Activated naive CD8-positive, alpha-beta T cell treated with anti-CD3 and anti-CD28 coated beads, Interleukin-2, amount 10 ng/mL, durations not matched to agents 7 days and 5 days (primary cell): Measurements from ENCODE around the gene SOWAHB. TPM values are rescaled to one million over a fixed set of nuclear protein-coding genes. Genes with fewer than 3 reads are reported as not detected.

ENCODE experiments used
- ATAC-seq: fragments of 150-1000 bp; cut with Tn5 transposase; one replicate; pipeline ENCODE4 v1.10.0; 2021; ENCODE audit warnings: low read depth, moderate library complexity
- POLR2A ChIA-PET: fragments of 350-600 bp; sonication (Branson Sonifier 250); formaldehyde crosslinking; loops from one replicate; lab custom pipeline; 2021; ENCODE audit warnings: antibody characterized with exemption; lab: Charles Lee
- DNase-seq: peaks from one replicate; pipeline ENCODE4 v3.0.0; 2021
- H3K27ac Mint-ChIP-seq: one replicate; pipeline ENCODE4 v1.8.0; 2022; ENCODE audit warnings: mild to moderate bottlenecking, mixed read lengths
- H3K27me3 Mint-ChIP-seq: one replicate; pipeline ENCODE4 v1.8.0; 2022; ENCODE audit warnings: mild to moderate bottlenecking, moderate library complexity, mixed read lengths
- H3K36me3 Mint-ChIP-seq: one replicate; pipeline ENCODE4 v1.8.0; 2021; ENCODE audit warnings: mild to moderate bottlenecking, mixed read lengths
- H3K4me1 Mint-ChIP-seq: one replicate; pipeline ENCODE4 v1.8.0; 2021; ENCODE audit warnings: mixed read lengths
- H3K4me3 Mint-ChIP-seq: one replicate; pipeline ENCODE4 v1.8.0; 2022; ENCODE audit warnings: mild to moderate bottlenecking, moderate library complexity, mixed read lengths
- H3K9me3 Mint-ChIP-seq: one replicate; pipeline ENCODE4 v1.8.0; 2021; ENCODE audit warnings: mixed read lengths
- total RNA-seq, 2 experiments: library from RNA; stranded (reverse); gene quantifications; one replicate each; pipeline ENCODE4 v1.2.3, GENCODE V29; 2021

SOWAHB gene
- total RNA-seq, 2 experiments from 2014 or later = 0.09 TPM; not detected in 1

DNA sequence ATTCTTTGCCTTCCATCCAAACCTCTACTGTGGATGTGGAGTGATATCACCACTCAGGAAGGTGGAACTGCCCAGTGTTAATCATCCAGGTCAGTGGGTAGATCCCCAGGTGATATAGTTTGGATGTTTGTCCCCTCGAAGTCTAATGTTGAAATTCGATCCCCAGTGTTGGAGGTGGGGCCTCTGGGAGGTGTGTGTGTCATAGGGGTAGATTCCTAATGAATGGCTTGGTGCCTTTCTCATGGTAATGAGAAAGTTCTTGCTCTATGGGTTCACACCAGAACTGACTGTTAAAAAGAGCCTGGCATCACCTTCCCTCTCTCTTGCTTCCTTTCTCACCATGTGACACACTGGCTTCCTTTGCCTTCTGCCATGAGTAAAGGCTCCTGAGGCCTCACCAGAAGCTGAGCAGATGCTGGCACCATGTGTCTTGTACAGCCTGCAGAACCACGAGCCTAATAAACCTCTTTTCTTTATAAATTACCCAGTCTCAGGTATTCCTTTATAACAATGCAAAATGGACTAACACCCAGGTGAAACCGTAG, 6.8 kb upstream of the SOWAHB start:
- Mint-ChIP-seq H3K9me3 (peaks cover 8% of the 10 kb centered on the region), H3K27ac (no peak overlapping the region), H3K4me1 (no peaks in the 10 kb centered on the region), H3K27me3 (peaks cover 7% of the 10 kb centered on the region), H3K4me3 (no peak overlapping the region), H3K36me3 (no peaks in the 10 kb centered on the region)
- DNase-seq (no peak), ATAC-seq (no peak)
- POLR2A ChIA-PET = no interaction called here

- Mint-ChIP-seq H3K4me1 (peaks cover 9% of the 10 kb centered on the region), H3K27ac (no peak overlapping the region), H3K9me3 (peaks cover 8% of the 10 kb centered on the region), H3K27me3 (peaks cover 23% of the 10 kb centered on the region), H3K4me3 (no peak overlapping the region), H3K36me3 (no peaks in the 10 kb centered on the region)
- DNase-seq (no peak), ATAC-seq (no peak)
- POLR2A ChIA-PET = no interaction called here
Measured at GRCh38 chr4:76902233-76902890, 4.4 kb upstream of the SOWAHB start.

DNA sequence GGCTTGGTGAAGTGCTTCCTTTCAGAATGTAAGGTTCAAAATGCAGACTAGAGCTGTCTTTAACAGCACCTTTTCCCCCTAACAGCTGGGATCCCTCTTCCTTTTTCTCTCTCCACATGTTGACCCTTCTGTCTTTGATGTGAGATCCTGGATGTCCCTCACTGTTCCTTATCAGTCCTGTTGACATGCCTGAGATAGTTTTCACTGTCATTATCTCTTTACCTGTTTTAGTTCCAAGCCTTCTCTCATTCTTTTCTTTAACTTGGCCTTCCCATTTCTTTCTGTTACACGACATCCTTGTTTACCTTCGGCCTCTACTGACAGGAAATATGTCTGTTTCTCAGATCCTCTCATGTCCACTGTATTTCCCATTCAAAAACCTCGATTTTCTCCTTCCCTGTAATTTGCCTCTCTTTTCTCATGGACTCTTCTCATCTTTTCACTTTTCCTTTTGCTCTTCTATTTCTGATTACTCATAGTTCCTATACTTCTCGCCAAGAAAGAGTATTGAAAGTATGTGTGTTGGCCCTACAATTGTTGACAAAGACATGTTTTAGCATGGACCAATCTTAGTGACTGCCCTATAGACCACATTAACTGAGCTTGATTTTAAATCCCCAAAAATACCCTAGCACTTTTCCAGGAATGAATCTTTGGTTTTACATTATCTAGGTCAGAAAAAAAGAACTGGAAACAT, 1.2 kb upstream of the SOWAHB start:
- Mint-ChIP-seq H3K9me3 (no peaks in the 10 kb centered on the region), H3K4me1 (peaks cover 9% of the 10 kb centered on the region), H3K27me3 (peaks cover 46% of the 10 kb centered on the region), H3K36me3 (no peaks in the 10 kb centered on the region), H3K4me3 (peak overlapping the region; percentile 69), H3K27ac (no peak overlapping the region)
- POLR2A ChIA-PET = no interaction called here
- ATAC-seq (no peak), DNase-seq (no peak)

GRCh38 chr4:76898385-76898692, 395 bp upstream of the SOWAHB start:
- DNase-seq (no peak), ATAC-seq (no peak)
- Mint-ChIP-seq H3K27me3 (peaks cover 51% of the 10 kb centered on the region), H3K4me3 (peak overlapping the region; percentile 69), H3K4me1 (peaks cover 9% of the 10 kb centered on the region), H3K9me3 (no peaks in the 10 kb centered on the region), H3K27ac (no peak overlapping the region), H3K36me3 (no peaks in the 10 kb centered on the region)
- POLR2A ChIA-PET = interaction anchor here (1.3 kb wide), 1 partner anchor 52 kb away, joined by 4 read pairs; no protein-coding TSS in a partner anchor

- H3K27me3 Mint-ChIP-seq = peaks cover 65% of the 10 kb centered on the region
- H3K4me3 Mint-ChIP-seq = peak overlapping the region; percentile 17
- POLR2A ChIA-PET = interaction anchor here (1.3 kb wide), 1 partner anchor 54 kb away, joined by 4 read pairs; no protein-coding TSS in a partner anchor
- no peak overlapping the region for H3K27ac Mint-ChIP-seq
- DNase-seq = peak; percentile 60
- ATAC-seq = peak; percentile 59
- H3K4me1 Mint-ChIP-seq = peaks cover 9% of the 10 kb centered on the region
- no peaks in the 10 kb centered on the region for H3K36me3 Mint-ChIP-seq
- H3K9me3 Mint-ChIP-seq = no peaks in the 10 kb centered on the region
Measured at GRCh38 chr4:76896614-76897535, 1.1 kb downstream of the SOWAHB start.

- Mint-ChIP-seq H3K36me3 (no peaks in the 10 kb centered on the region), H3K4me3 (no peak overlapping the region), H3K4me1 (peaks cover 9% of the 10 kb centered on the region), H3K27me3 (peaks cover 68% of the 10 kb centered on the region), H3K27ac (no peak overlapping the region), H3K9me3 (no peaks in the 10 kb centered on the region)
- POLR2A ChIA-PET = no interaction called here
- no peak for DNase-seq
- ATAC-seq = no peak
Measured at GRCh38 chr4:76896048-76896447, 1.9 kb downstream of the SOWAHB start.

GRCh38 chr4:76895619-76896018, 2.3 kb downstream of the SOWAHB start:
- Mint-ChIP-seq H3K27ac (no peak overlapping the region), H3K27me3 (peaks cover 68% of the 10 kb centered on the region), H3K9me3 (no peaks in the 10 kb centered on the region), H3K36me3 (no peaks in the 10 kb centered on the region), H3K4me3 (no peak overlapping the region), H3K4me1 (peaks cover 9% of the 10 kb centered on the region)
- DNase-seq (no peak), ATAC-seq (no peak)
- POLR2A ChIA-PET = no interaction called here

- Mint-ChIP-seq H3K4me1 (peaks cover 9% of the 10 kb centered on the region), H3K9me3 (no peaks in the 10 kb centered on the region), H3K27ac (no peak overlapping the region), H3K36me3 (no peaks in the 10 kb centered on the region), H3K4me3 (no peak overlapping the region), H3K27me3 (peaks cover 61% of the 10 kb centered on the region)
- no peak for DNase-seq
- no peak for ATAC-seq
- POLR2A ChIA-PET = no interaction called here
Measured at GRCh38 chr4:76894537-76895255, 3.2 kb downstream of the SOWAHB start.

DNA sequence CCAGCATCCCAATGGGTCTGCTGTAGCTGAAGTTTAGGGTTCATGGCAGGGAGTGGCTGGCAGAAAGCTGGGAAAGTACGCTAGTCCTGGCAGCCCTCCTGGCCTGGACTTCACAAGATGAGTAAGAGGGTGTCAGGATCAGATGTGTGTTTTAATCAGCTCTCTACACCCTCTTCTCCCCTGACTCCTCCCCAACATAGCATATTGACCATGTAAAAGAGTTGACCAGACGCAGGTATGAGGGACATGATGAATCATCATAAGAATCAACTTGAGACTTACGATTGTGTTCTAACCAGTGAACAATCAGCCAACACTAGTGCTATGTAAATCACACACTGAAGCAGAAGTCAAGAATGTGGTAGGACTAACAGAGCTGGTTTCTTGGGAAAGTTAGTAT, 5.3 kb downstream of the SOWAHB start:
- H3K9me3 Mint-ChIP-seq = no peaks in the 10 kb centered on the region
- ATAC-seq = no peak
- H3K4me1 Mint-ChIP-seq = no peaks in the 10 kb centered on the region
- no peaks in the 10 kb centered on the region for H3K36me3 Mint-ChIP-seq
- no peak for DNase-seq
- H3K4me3 Mint-ChIP-seq = no peak overlapping the region
- POLR2A ChIA-PET = interaction anchor here (0.5 kb wide), 1 partner anchor 38 kb away, joined by 3 read pairs; no protein-coding TSS in a partner anchor
- peaks cover 45% of the 10 kb centered on the region for H3K27me3 Mint-ChIP-seq
- H3K27ac Mint-ChIP-seq = no peak overlapping the region

- Mint-ChIP-seq H3K4me3 (no peak overlapping the region), H3K4me1 (no peaks in the 10 kb centered on the region), H3K36me3 (no peaks in the 10 kb centered on the region), H3K27ac (no peak overlapping the region), H3K27me3 (peaks cover 45% of the 10 kb centered on the region), H3K9me3 (no peaks in the 10 kb centered on the region)
- POLR2A ChIA-PET = no interaction called here
- no peak for DNase-seq
- ATAC-seq = no peak
Measured at GRCh38 chr4:76892001-76892400, 5.9 kb downstream of the SOWAHB start.

GRCh38 chr4:76886848-76887441, 11.0 kb downstream of the SOWAHB start:
- Mint-ChIP-seq H3K4me3 (no peak overlapping the region), H3K9me3 (no peaks in the 10 kb centered on the region), H3K27ac (no peak overlapping the region), H3K36me3 (no peaks in the 10 kb centered on the region), H3K27me3 (peaks cover 12% of the 10 kb centered on the region), H3K4me1 (no peaks in the 10 kb centered on the region)
- POLR2A ChIA-PET = no interaction called here
- DNase-seq (no peak), ATAC-seq (no peak)

DNA sequence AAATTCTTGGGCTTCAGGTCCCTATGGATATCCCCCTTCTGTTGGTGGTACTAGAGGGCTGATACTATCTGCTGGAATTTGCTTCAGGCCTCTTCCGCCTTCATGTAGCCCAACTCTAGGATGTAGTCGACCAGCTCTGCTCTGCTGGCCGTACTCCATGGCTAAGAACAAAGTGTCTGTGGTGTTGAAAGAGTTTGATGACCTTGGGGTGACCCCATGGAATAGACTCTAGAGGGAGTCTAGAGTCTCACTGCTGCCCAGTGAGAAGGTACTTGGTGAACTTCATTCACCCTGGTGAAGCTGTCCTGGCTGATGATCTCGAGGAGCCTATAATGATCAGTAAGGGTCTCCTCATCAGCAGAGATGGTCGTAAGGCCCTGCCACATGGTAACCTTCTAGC, 11.7 kb downstream of the SOWAHB start:
- peaks cover 9% of the 10 kb centered on the region for H3K27me3 Mint-ChIP-seq
- H3K27ac Mint-ChIP-seq = no peak overlapping the region
- no peak for DNase-seq
- POLR2A ChIA-PET = no interaction called here
- no peaks in the 10 kb centered on the region for H3K4me1 Mint-ChIP-seq
- no peaks in the 10 kb centered on the region for H3K36me3 Mint-ChIP-seq
- H3K9me3 Mint-ChIP-seq = no peaks in the 10 kb centered on the region
- H3K4me3 Mint-ChIP-seq = no peak overlapping the region
- ATAC-seq = no peak
